AG04450 (cell line): Measurements from ENCODE around the gene NAV3. TPM values are rescaled to one million over a fixed set of nuclear protein-coding genes. Genes with fewer than 3 reads are reported as not detected.
A peak's percentile ranks its signal among the peaks of the same experiment; 100 is the strongest.

Experiments used
- CTCF ChIA-PET: fragments of 300-600, 350-600 bp; formaldehyde crosslinking; extraction: SDS; loops from one replicate; lab custom pipeline; 2022; ENCODE audit warnings: antibody characterized with exemption, inconsistent platforms; lab: Charles Lee
- POLR2A ChIA-PET: fragments of 350-600 bp; formaldehyde crosslinking; extraction: SDS; loops from one replicate; lab custom pipeline; 2021; ENCODE audit warnings: antibody characterized with exemption, inconsistent platforms; lab: Yijun Ruan, JAX
- DNase-seq: peaks from one replicate; pipeline ENCODE4 v3.0.0-alpha.2; 2011; ENCODE audit warnings: low read depth, low spot score
- H3K27ac ChIP-seq: one replicate; pipeline ENCODE4 v1.5.1; 2012; ENCODE audit warnings: low read depth, low read length, control low read depth
- H3K27me3 ChIP-seq: one replicate; pipeline ENCODE4 v1.6.0; 2012; ENCODE audit warnings: low read length; ENCODE audit not compliant: control insufficient read depth, insufficient read depth
- H3K4me3 ChIP-seq: 2 replicates; pipeline ENCODE4 v1.5.1; 2011; ENCODE audit warnings: mild to moderate bottlenecking, low read depth, low read length, control low read depth
- H3K9me3 ChIP-seq: 2 replicates; pipeline ENCODE4 v1.5.1; 2012; ENCODE audit warnings: low read length; ENCODE audit not compliant: control insufficient read depth, insufficient read depth
- polyA plus RNA-seq: library from polyadenylated mRNA; depleted of rRNA; stranded (reverse); fragments of >200 nt; gene quantifications from 2 replicates; pipeline ENCODE4 v1.2.3, GENCODE V29; 2011
- TF ChIP-seq, protein P1 (sequence below): IDR thresholded peaks from 2 replicates; pipeline ENCODE4 v1.5.1; 2011; ENCODE audit warnings: low read depth, low read length, control low read depth, inconsistent platforms

Gene NAV3
- polyA plus RNA-seq, 1 experiment, result 36.1 TPM

DNA sequence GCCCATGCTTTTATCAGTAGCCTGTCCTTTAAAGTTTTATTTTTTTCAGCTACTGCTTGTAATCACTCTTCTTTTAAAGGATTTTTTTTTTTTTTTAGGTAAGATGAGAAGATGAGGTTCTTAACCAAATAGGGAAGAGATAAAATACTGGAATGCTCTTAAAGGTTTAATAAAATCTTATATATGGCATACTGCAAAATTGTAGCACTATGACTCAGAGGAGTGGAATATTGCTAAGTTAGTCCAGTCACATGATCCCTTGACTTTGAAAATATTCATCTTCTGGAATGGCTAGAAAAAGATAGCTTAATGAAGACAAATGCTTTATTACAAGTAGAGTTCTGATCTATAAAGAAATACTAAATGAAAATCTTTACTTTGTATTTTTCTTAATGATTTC is 116.6 kb downstream of the NAV3 start:
- no peaks in the 10 kb centered on the region for H3K27me3 ChIP-seq
- no peak for DNase-seq
- no peak overlapping the region for H3K27ac ChIP-seq
- ChIA-PET POLR2A (interaction anchor here (1.2 kb wide), 1 partner anchor 10 kb away, joined by 5 read pairs; no protein-coding TSS in a partner anchor), CTCF (interaction anchor here (0.6 to 2.1 kb wide), 4 partner anchors 20 to 1507 kb away, joined by 3 to 11 read pairs (median 4); no protein-coding TSS in a partner anchor)
- TF ChIP-seq, protein P1, sequence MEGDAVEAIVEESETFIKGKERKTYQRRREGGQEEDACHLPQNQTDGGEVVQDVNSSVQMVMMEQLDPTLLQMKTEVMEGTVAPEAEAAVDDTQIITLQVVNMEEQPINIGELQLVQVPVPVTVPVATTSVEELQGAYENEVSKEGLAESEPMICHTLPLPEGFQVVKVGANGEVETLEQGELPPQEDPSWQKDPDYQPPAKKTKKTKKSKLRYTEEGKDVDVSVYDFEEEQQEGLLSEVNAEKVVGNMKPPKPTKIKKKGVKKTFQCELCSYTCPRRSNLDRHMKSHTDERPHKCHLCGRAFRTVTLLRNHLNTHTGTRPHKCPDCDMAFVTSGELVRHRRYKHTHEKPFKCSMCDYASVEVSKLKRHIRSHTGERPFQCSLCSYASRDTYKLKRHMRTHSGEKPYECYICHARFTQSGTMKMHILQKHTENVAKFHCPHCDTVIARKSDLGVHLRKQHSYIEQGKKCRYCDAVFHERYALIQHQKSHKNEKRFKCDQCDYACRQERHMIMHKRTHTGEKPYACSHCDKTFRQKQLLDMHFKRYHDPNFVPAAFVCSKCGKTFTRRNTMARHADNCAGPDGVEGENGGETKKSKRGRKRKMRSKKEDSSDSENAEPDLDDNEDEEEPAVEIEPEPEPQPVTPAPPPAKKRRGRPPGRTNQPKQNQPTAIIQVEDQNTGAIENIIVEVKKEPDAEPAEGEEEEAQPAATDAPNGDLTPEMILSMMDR, result no peak
- no peaks in the 10 kb centered on the region for H3K9me3 ChIP-seq
- peak overlapping the region; percentile 28 for H3K4me3 ChIP-seq

DNA sequence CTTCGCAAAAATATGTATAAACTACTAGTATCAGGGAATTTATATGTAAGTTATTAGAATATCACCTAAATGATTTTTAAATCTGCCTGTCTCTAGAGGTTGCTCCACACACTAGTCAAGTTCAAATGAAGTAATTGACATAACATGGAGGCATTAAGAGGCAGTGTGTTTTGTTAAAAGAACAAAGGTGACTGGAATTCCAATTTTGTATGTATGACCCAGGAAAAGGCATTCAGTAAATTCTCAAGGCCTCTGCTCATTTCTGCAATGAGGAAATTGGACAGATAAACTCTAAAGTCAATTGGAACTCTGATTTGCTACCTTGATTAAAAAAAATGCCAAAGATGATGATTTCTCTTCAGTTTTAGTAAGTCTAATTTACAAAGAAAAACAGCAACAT is 117.1 kb downstream of the NAV3 start:
- H3K9me3 ChIP-seq, result no peaks in the 10 kb centered on the region
- POLR2A ChIA-PET, result no interaction called here
- no peak overlapping the region for H3K27ac ChIP-seq
- CTCF ChIA-PET, result interaction anchor here (0.6 to 2.1 kb wide), 2 partner anchors 22 to 199 kb away, joined by 3 to 11 read pairs; no protein-coding TSS in a partner anchor
- H3K27me3 ChIP-seq, result no peaks in the 10 kb centered on the region
- TF ChIP-seq, protein P1, result no peak
- no peak for DNase-seq
- H3K4me3 ChIP-seq, result no peak overlapping the region

DNA sequence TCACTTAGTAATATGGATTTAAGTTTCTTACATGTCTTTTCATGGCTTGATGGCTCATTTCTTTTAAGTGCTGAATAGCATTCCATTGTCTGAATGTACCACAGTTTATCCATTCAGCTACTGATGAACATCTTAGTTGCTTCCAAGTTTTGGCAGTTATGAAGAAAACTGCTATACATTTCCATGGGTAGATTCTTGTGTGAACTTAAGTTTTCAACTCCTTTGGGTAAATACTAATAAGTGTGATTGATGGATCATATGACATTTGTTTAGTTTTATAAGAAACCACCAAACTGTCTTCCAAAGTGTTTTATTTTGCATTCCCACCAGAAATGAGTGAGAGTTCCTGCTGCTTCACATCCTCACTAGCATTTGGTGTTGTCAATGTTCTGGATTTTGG is 119.2 kb downstream of the NAV3 start:
- TF ChIP-seq, protein P1, result no peak
- no peaks in the 10 kb centered on the region for H3K9me3 ChIP-seq
- ChIA-PET POLR2A (no interaction called here), CTCF (no interaction called here)
- no peak overlapping the region for H3K4me3 ChIP-seq
- no peak overlapping the region for H3K27ac ChIP-seq
- no peaks in the 10 kb centered on the region for H3K27me3 ChIP-seq
- no peak for DNase-seq

DNA sequence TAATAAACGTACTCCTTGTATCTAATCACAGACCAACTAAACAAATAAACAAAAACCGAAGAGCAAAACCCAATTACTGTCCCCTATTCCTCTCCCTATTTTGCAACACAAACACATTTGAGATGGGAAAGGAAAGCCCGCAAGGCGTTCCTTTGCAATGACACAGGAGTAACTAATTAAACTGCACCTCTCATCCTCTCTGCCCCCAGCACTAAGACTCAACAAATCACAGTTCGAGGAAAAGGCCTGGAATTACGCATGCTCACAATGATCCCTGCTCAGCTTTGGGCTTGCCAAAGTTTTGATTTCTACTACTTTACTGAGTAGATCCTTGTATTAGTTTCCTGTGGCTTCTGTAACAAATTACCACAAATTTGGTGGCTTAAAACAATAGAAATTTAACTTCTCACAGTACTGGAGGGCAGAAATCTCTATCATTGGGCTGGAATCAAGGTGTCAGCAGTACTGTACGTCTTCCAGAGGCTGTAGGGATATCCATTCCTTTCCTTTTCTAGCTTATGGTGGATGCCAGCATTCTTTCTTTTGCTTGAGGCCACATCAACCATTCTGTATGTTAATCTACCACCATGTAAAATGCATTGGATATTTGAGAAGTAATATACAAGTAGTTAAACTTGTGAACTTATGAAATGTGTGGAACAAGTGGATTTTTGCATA is 123.0 kb downstream of the NAV3 start:
- TF ChIP-seq, protein P1, result no peak
- ChIA-PET CTCF (interaction anchor here (1.0 to 1.2 kb wide), 2 partner anchors 28 to 29 kb away, joined by 3 to 8 read pairs; no protein-coding TSS in a partner anchor), POLR2A (interaction anchor here (1.7 kb wide), 1 partner anchor 14 kb away, joined by 9 read pairs; no protein-coding TSS in a partner anchor)
- DNase-seq, result no peak
- Histone ChIP-seq H3K27ac (peak overlapping the region; percentile 22), H3K27me3 (no peaks in the 10 kb centered on the region), H3K9me3 (no peaks in the 10 kb centered on the region), H3K4me3 (no peak overlapping the region)

DNA sequence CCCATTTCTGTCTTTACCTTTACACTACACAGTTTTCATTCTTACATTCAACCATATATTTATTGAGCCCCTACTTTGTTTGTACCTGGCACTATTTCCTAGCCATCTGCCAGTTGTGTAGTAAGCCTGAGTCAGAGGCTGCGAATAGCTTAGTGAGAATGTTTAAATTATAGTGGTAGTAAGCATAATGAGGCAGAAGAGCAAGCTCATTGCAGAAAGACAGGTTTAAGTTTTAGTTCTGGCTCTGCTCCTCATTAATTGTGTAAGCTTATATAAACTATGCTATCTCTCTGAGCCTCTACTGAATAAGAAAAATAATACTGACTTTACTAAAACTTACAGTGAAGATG is 123.5 kb downstream of the NAV3 start:
- CTCF ChIA-PET, result interaction anchor here (1.2 kb wide), 1 partner anchor 29 kb away, joined by 8 read pairs; no protein-coding TSS in a partner anchor
- H3K27ac ChIP-seq, result no peak overlapping the region

More for the DNA sequence above, 123.5 kb downstream of the NAV3 start:
- POLR2A ChIA-PET, result interaction anchor here (1.7 kb wide), 1 partner anchor 14 kb away, joined by 9 read pairs; no protein-coding TSS in a partner anchor
- DNase-seq, result peak; percentile 30
- H3K9me3 ChIP-seq, result no peaks in the 10 kb centered on the region
- no peaks in the 10 kb centered on the region for H3K27me3 ChIP-seq
- TF ChIP-seq, protein P1, result no peak
- H3K4me3 ChIP-seq, result no peak overlapping the region
